Type B pancreatic cell (in vitro differentiated cells): ENCODE data around the gene CEACAM19. TPM values are rescaled to one million over a fixed set of nuclear protein-coding genes. Genes with fewer than 3 reads are reported as not detected.

Experiments
- DNase-seq: peaks from one replicate; pipeline ENCODE4 v3.0.0; 2021; ENCODE audit warnings: mixed read lengths; ENCODE audit not compliant: unreplicated experiment; ENCODE audit errors: extremely low spot score
- H3K27ac Mint-ChIP-seq: 2 replicates; pipeline ENCODE4 v1.8.0; 2021; ENCODE audit warnings: mild to moderate bottlenecking, mixed read lengths
- H3K27me3 Mint-ChIP-seq: 2 replicates; pipeline ENCODE4 v1.8.0; 2021; ENCODE audit warnings: mixed read lengths
- H3K36me3 Mint-ChIP-seq: 2 replicates; pipeline ENCODE4 v1.8.0; 2021; ENCODE audit warnings: mixed read lengths
- H3K4me1 Mint-ChIP-seq: one replicate; pipeline ENCODE4 v1.8.0; 2021; ENCODE audit warnings: mixed read lengths; ENCODE audit not compliant: unreplicated experiment
- H3K4me3 Mint-ChIP-seq: 2 replicates; pipeline ENCODE4 v1.8.0; 2021; ENCODE audit warnings: mild to moderate bottlenecking, mixed read lengths
- H3K9me3 Mint-ChIP-seq: 2 replicates; pipeline ENCODE4 v1.8.0; 2021; ENCODE audit warnings: mixed read lengths
- total RNA-seq: library from RNA; stranded (reverse); gene quantifications from 2 replicates; pipeline ENCODE4 v1.2.1, GENCODE V29; 2021; ENCODE audit warnings: low replicate concordance
- TF ChIP-seq, protein P1 (sequence below): fragments of 200-600 bp; sonication (generic); conservative IDR thresholded peaks from 2 replicates; pipeline ENCODE4 v1.5.0; 2021; ENCODE audit warnings: antibody characterized with exemption, mild to moderate bottlenecking

Gene CEACAM19
- total RNA-seq, 1 donor from 2014 or later, result 6.3 TPM

DNA sequence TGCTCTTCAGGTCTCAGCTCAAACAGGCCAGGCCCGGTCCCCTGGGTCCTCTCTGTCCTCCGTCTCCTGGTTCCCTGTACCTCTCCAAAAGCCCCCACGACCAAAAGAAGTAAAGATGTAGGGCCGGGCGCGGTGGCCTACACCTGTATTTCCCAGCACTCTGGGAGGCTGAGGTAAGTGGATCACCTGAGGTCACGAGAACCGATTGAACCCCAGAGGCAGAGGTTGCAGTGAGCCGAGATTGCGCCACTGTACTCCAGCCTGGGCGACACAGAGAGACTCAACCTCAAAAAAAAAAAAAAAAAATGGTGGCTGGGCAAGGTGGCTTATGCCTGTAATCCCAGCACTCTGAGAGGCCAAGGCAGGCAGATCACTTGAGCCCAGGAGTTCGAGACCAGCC is 55.2 kb downstream of the CEACAM19 start:
- TF ChIP-seq, protein P1, sequence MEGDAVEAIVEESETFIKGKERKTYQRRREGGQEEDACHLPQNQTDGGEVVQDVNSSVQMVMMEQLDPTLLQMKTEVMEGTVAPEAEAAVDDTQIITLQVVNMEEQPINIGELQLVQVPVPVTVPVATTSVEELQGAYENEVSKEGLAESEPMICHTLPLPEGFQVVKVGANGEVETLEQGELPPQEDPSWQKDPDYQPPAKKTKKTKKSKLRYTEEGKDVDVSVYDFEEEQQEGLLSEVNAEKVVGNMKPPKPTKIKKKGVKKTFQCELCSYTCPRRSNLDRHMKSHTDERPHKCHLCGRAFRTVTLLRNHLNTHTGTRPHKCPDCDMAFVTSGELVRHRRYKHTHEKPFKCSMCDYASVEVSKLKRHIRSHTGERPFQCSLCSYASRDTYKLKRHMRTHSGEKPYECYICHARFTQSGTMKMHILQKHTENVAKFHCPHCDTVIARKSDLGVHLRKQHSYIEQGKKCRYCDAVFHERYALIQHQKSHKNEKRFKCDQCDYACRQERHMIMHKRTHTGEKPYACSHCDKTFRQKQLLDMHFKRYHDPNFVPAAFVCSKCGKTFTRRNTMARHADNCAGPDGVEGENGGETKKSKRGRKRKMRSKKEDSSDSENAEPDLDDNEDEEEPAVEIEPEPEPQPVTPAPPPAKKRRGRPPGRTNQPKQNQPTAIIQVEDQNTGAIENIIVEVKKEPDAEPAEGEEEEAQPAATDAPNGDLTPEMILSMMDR, result no peak

DNA sequence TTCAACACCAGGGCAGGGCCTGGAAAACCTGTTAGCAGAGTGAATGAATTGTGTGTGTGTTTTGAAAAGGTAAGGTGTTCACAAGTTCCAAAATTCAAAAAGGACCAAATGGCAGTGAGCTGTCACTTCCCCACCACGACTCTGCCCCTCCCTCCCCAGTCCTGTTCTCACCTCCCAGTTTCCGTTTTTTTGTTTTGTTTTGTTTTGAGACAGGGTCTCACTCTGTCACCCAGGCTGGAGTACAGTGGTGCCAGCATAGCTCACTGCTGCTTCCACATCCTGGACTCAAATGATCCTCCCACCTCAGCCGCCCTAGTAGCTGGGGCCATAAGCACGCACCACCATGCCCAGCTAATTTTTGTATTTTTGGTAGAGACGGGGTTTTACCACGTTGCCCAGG is 56.9 kb downstream of the CEACAM19 start:
- Mint-ChIP-seq H3K36me3 (no peaks in the 10 kb centered on the region), H3K9me3 (no peaks in the 10 kb centered on the region), H3K27me3 (no peaks in the 10 kb centered on the region), H3K4me3 (no peak overlapping the region), H3K4me1 (peaks cover 8% of the 10 kb centered on the region), H3K27ac (no peak overlapping the region)
- TF ChIP-seq, protein P1, result no peak
- no peak for DNase-seq

More for the DNA sequence above, 55.2 kb downstream of the CEACAM19 start:
- Mint-ChIP-seq H3K4me1 (peaks cover 8% of the 10 kb centered on the region), H3K4me3 (no peak overlapping the region), H3K36me3 (no peaks in the 10 kb centered on the region), H3K27ac (no peak overlapping the region), H3K9me3 (no peaks in the 10 kb centered on the region), H3K27me3 (no peaks in the 10 kb centered on the region)
- no peak for DNase-seq

DNA sequence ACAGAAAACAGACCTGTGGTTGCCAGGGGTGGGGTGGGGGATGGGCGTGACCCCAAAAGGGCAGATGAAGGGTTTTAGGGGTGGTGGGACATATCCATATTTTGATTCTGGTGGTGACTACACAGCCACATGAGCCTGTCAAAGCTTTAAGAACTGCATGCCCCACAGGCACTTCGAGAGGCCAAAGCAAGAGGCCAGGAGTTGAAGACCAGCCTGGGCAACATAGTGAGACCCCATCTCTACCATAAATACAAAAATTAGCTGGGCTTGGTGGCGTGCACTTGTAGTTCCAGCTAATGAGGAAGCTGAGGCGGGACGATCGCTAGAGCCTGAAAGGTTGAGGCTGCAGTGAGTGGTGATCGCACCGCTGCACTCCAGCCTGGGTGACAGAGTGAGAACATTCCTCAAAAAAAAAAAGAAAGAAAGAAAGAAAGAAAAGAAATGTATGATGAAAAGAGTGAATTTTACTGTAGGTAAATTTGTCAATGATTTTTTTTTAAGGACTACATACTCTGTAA is 58.3 kb downstream of the CEACAM19 start:
- TF ChIP-seq, protein P1, result no peak
- Mint-ChIP-seq H3K27ac (no peak overlapping the region), H3K4me1 (peaks cover under 1% of the 10 kb centered on the region), H3K27me3 (no peaks in the 10 kb centered on the region), H3K9me3 (no peaks in the 10 kb centered on the region), H3K4me3 (no peak overlapping the region), H3K36me3 (no peaks in the 10 kb centered on the region)
- no peak for DNase-seq

DNA sequence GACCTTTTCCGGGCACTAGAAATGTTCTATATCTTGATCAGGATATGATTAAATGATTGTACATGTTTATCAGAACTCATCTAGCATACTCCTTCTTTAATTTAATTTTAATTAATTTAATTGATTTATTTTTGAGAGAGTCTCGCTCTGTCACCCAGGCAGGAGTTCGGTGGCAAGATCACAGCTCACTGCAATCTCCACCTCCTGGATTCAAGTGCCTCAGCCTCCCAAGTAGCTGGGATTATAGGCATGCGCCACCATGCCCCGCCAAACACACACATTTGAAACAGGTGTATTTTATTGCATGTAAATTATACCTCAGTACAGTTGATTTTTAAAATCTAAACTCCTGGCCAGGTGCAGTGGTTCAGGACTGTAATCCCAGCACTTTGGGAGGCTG is 59.8 kb downstream of the CEACAM19 start:
- no peaks in the 10 kb centered on the region for H3K4me1 Mint-ChIP-seq
- H3K4me3 Mint-ChIP-seq, result no peak overlapping the region
- no peaks in the 10 kb centered on the region for H3K36me3 Mint-ChIP-seq
- no peaks in the 10 kb centered on the region for H3K27me3 Mint-ChIP-seq
- no peak overlapping the region for H3K27ac Mint-ChIP-seq
- TF ChIP-seq, protein P1, result no peak
- no peaks in the 10 kb centered on the region for H3K9me3 Mint-ChIP-seq
- DNase-seq, result no peak

DNA sequence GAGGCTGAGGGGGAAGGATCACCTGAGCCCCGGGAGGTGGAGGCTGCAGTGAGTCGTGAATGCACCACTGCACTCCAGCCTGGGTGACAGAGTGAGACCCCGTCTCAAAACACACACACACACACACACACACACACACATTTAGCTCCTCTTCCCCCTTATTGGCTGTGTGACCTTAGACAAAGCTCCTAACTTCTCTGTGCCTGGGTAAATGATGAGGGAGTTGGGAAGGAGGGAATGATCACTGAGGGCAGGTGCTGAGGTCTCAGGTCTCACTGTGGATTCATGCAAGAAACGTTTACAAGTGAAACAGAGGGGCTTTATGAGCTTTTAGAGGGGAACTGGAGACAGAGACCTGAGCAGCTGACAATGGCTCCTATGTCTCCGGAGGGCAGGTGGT is 60.3 kb downstream of the CEACAM19 start:
- DNase-seq, result no peak
- Mint-ChIP-seq H3K4me3 (no peak overlapping the region), H3K36me3 (no peaks in the 10 kb centered on the region), H3K27ac (no peak overlapping the region), H3K9me3 (no peaks in the 10 kb centered on the region), H3K27me3 (no peaks in the 10 kb centered on the region), H3K4me1 (no peaks in the 10 kb centered on the region)
- TF ChIP-seq, protein P1, result no peak
